Uterus (tissue), 4 donors: ENCODE measurements around the gene PTH2R. TPM values are rescaled to one million over a fixed set of nuclear protein-coding genes. Genes with fewer than 3 reads are reported as not detected.
"Not testable (repeated sequence)": the region's sequence is repeated elsewhere in the genome, so short reads cannot be mapped to it uniquely, and the experiment has no call there.

ENCODE experiments used
- DNase-seq, 2 donors: peaks; one replicate each; pipeline ENCODE4 v3.0.0-alpha.2; 2019 to 2020
- H3K27ac ChIP-seq, 2 donors: fragments of 200-600 bp; sonication (generic); 1 replicate in 1 of 2; 2 replicates in 1 of 2; pipeline ENCODE4 v1.5.1; 2016 to 2018
- H3K27me3 ChIP-seq, 2 donors: fragments of 200-600 bp; sonication (generic); one replicate each; pipeline ENCODE4 v1.5.1; 2018 to 2019; ENCODE audit warnings: control low read depth in 1 of 2
- H3K36me3 ChIP-seq, 2 donors: fragments of 200-600 bp; sonication (generic); one replicate each; pipeline ENCODE4 v1.5.1; 2019; ENCODE audit warnings: control low read depth in 1 of 2
- H3K4me1 ChIP-seq, 2 donors: fragments of 200-600 bp; sonication (generic); one replicate each; pipeline ENCODE4 v1.5.1; 2018 to 2019; ENCODE audit warnings: control low read depth in 1 of 2
- H3K4me3 ChIP-seq, 2 donors: fragments of 200-600 bp; sonication (generic); 1 replicate in 1 of 2; 2 replicates in 1 of 2; pipeline ENCODE4 v1.5.1; 2018 to 2019; ENCODE audit warnings: mild to moderate bottlenecking in 1 of 2
- H3K9me3 ChIP-seq, 2 donors: fragments of 200-600 bp; sonication (generic); one replicate each; pipeline ENCODE4 v1.5.1; 2019; ENCODE audit warnings: control low read depth in 1 of 2
- CTCF ChIP-seq, 4 experiments: fragments of 200-600 bp in 2 of 4; fragments of 450-650 bp in 2 of 4; sonication (generic) in 2 of 4; IDR thresholded peaks; one replicate each; pipeline ENCODE4 v1.5.1; 2016 to 2019; ENCODE audit warnings: antibody characterized with exemption in 4 of 4, mild to moderate bottlenecking in 2 of 4, moderate library complexity in 1 of 4
- POLR2A ChIP-seq, 2 donors: fragments of 450-650 bp; IDR thresholded peaks; one replicate each; pipeline ENCODE4 v1.6.1; 2016; ENCODE audit warnings: antibody characterized with exemption in 2 of 2, mild to moderate bottlenecking in 1 of 2, moderate library complexity in 1 of 2
- intact Hi-C: fragments of 100-400 bp; cut with DNase I; formaldehyde crosslinking; loops from one replicate; pipeline ENCODE4 v1.15.1; 2023; ENCODE audit warnings: low total_unique reads
- total RNA-seq, 4 donors: library from RNA; depleted of rRNA in 3 of 4; stranded (reverse); fragments of >200 nt in 3 of 4; gene quantifications; one replicate each; pipeline versions ENCODE4 v1.1.0 to v1.2.4, GENCODE V29; 2014 to 2023
- donor health status: DM: yes; HTN: yes; CAD: no.

The PTH2R gene
- total RNA-seq, 4 donors from 2014 or later = 0.70 to 1.7 TPM; not detected in 2

- no peak for DNase-seq
- H3K4me1 ChIP-seq = no peaks in the 10 kb centered on the region
These were observed 105.0 kb downstream of the PTH2R start for GRCh38 chr2:208511573-208511972.

DNA sequence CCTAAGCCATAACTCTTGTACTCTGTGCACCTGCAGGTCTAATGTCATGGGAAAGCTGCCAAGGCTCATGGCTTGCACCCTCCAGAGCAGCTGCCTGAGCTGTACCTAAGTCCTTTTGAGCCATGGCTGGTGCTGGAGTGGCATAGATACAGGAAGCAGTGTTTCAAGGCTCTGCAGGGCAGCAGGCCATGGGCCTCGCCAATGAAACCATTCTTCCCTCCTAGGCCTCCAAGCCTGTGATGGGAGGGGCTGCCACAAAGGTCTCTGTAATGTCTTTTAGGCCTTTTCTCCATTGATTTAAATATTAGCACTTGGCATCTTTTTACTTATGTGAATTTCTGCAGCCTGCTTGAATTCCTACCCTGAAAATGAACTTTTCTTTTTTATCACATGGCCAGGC, 108.5 kb downstream of the PTH2R start:
- Histone ChIP-seq H3K27ac (no peak overlapping the region), H3K27me3 (no peaks in the 10 kb centered on the region), H3K9me3 (no peaks in the 10 kb centered on the region), H3K36me3 (no peaks in the 10 kb centered on the region), H3K4me1 (no peaks in the 10 kb centered on the region), H3K4me3 (no peak overlapping the region)
- intact Hi-C loops = no loop called here
- no peak for TF ChIP-seq POLR2A (IDR thresholded peaks at IDR 0.05)
- no peak for TF ChIP-seq CTCF (IDR thresholded peaks at IDR 0.05)
- no peak for DNase-seq

More at GRCh38 chr2:208511573-208511972, 105.0 kb downstream of the PTH2R start:
- Histone ChIP-seq H3K27ac (no peak overlapping the region), H3K4me3 (no peak overlapping the region), H3K9me3 (no peaks in the 10 kb centered on the region), H3K27me3 (no peaks in the 10 kb centered on the region), H3K36me3 (no peaks in the 10 kb centered on the region)
- intact Hi-C loops = no loop called here
- TF ChIP-seq POLR2A (IDR thresholded peaks at IDR 0.05) = no peak
- no peak for TF ChIP-seq CTCF (IDR thresholded peaks at IDR 0.05)

DNA sequence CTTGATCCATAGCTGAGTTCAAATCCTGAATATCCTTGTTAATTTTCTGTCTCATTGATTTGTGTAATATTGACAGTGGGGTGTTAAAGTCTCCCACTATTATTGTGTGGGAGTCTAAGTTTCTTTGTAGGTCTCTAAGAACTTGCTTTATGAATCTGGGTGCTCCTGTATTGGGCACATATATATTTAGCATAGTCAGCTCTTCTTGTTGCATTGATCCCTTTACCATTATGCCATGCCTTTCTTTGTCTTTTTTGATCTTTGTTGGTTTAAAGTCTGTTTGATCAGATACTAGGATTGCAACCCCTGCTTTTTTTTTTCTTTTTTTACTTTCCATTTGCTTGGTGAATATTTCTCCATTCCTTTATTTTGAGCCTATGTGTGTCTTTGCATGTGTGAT, 116.5 kb downstream of the PTH2R start:
- intact Hi-C loops, H3K36me3 ChIP-seq, H3K4me1 ChIP-seq, H3K27ac ChIP-seq, H3K4me3 ChIP-seq, DNase-seq, H3K9me3 ChIP-seq, H3K27me3 ChIP-seq: not testable (repeated sequence)

GRCh38 chr2:208525165-208525564, 118.6 kb downstream of the PTH2R start:
- H3K4me1 ChIP-seq, H3K9me3 ChIP-seq, H3K4me3 ChIP-seq, DNase-seq, H3K36me3 ChIP-seq, H3K27ac ChIP-seq, intact Hi-C loops, H3K27me3 ChIP-seq: not testable (repeated sequence)

- H3K4me3 ChIP-seq = no peak overlapping the region
- no peak overlapping the region for H3K27ac ChIP-seq
- H3K9me3 ChIP-seq = no peaks in the 10 kb centered on the region
- intact Hi-C loops = no loop called here
- H3K4me1 ChIP-seq = no peaks in the 10 kb centered on the region
- H3K36me3 ChIP-seq = no peaks in the 10 kb centered on the region
- DNase-seq = no peak
- H3K27me3 ChIP-seq = no peaks in the 10 kb centered on the region
- no peak for TF ChIP-seq CTCF (IDR thresholded peaks at IDR 0.05)
- TF ChIP-seq POLR2A (IDR thresholded peaks at IDR 0.05) = no peak
These were observed 123.2 kb downstream of the PTH2R start for GRCh38 chr2:208529796-208530195.

DNA sequence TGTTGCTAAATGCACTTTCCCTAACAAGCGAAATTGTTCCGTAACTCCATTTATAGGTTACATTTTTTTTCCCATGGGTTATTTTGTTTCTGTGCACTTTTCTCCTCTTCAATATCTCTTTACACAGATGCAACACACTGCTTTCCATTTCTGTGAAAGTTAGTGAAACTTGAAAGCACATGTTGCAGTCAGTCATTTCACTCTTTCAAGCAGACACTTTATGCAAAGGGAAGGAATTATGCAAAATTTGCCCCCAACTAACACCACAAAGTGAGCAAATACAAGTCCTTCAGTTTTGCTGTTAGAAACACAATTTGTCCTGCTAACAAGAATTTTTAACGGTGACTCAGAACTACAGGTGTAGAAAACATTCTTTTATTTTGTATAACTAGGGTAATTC, 124.8 kb downstream of the PTH2R start:
- no peaks in the 10 kb centered on the region for H3K4me1 ChIP-seq
- no peaks in the 10 kb centered on the region for H3K27me3 ChIP-seq
- H3K4me3 ChIP-seq = no peak overlapping the region
- no peak for TF ChIP-seq CTCF (IDR thresholded peaks at IDR 0.05)
- no peak for TF ChIP-seq POLR2A (IDR thresholded peaks at IDR 0.05)
- no peaks in the 10 kb centered on the region for H3K9me3 ChIP-seq
- H3K36me3 ChIP-seq = no peaks in the 10 kb centered on the region
- intact Hi-C loops = no loop called here
- H3K27ac ChIP-seq = no peak overlapping the region
- no peak for DNase-seq

DNA sequence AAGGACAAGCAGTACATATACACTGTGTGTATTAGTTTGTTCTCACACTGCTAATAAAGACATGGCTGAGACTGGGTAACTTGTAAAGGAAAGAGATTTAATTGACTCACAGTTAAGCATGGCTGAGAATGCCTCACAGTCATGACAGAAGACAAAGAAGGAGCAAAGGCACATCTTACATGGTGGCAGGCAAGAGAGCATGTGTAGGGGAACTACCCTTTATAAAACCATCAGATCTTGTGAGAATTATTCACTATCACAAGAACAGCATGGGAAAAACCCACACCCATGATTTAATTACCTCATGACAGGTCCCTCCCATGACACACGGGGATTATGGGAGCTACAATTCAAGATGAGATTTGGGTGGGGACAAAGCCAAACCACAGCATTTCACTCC, 129.0 kb downstream of the PTH2R start:
- H3K9me3 ChIP-seq, DNase-seq, intact Hi-C loops: not testable (repeated sequence)

More for the DNA sequence above, 129.0 kb downstream of the PTH2R start:
- H3K36me3 ChIP-seq, H3K4me3 ChIP-seq, H3K27me3 ChIP-seq, H3K27ac ChIP-seq, H3K4me1 ChIP-seq: not testable (repeated sequence)
